Upper lobe of right lung (tissue), 1 donor: ENCODE measurements around the gene TNPO3. TPM values are rescaled to one million over a fixed set of nuclear protein-coding genes. Genes with fewer than 3 reads are reported as not detected.
A peak's percentile ranks its signal among the peaks of the same experiment; 100 is the strongest.

Experiments
- ATAC-seq: fragments of 200-7000 bp; cut with Tn5 transposase; one replicate; pipeline ENCODE4 v1.9.1; 2020; ENCODE audit warnings: mild to moderate bottlenecking, moderate library complexity
- DNase-seq: peaks from one replicate; pipeline ENCODE4 v3.0.0-alpha.2; 2020
- H3K27ac ChIP-seq: fragments of 200-600 bp; one replicate; pipeline ENCODE4 v1.8.0; 2022
- H3K27me3 ChIP-seq: fragments of 200-600 bp; one replicate; pipeline ENCODE4 v1.8.0; 2022; ENCODE audit warnings: mild to moderate bottlenecking
- H3K36me3 ChIP-seq: fragments of 200-600 bp; one replicate; pipeline ENCODE4 v1.8.0; 2022
- H3K4me1 ChIP-seq: fragments of 200-600 bp; one replicate; pipeline ENCODE4 v1.8.0; 2022
- H3K4me3 ChIP-seq: fragments of 200-600 bp; one replicate; pipeline ENCODE4 v1.8.0; 2022; ENCODE audit warnings: mild to moderate bottlenecking
- H3K9me3 ChIP-seq: fragments of 200-600 bp; one replicate; pipeline ENCODE4 v1.8.0; 2022
- CTCF ChIP-seq: fragments of 200-600 bp; IDR thresholded peaks from one replicate; pipeline ENCODE4 v1.8.0; 2022; ENCODE audit warnings: antibody characterized with exemption
- intact Hi-C: fragments of 100-400 bp; cut with DNase I; formaldehyde crosslinking; loops from one replicate; pipeline ENCODE4 v1.11.0; 2022
- total RNA-seq: library from RNA; stranded (reverse); fragmentation: NEBNext Ultra II Directional; extraction: Animal tissue kit (Norgen Biotek cat#: 25700); gene quantifications from one replicate; pipeline ENCODE4 v1.2.1, GENCODE V29; 2021
- donor health status: DM: no; HTN: yes; CAD: no; lungs with severe emphysema.

TNPO3 gene
- total RNA-seq, 1 donor from 2014 or later: 31.1 TPM

GRCh38 chr7:129012641-129013040 lies 42.3 kb downstream of the TNPO3 start:
- no peak overlapping the region for H3K4me3 ChIP-seq
- H3K27me3 ChIP-seq: no peaks in the 10 kb centered on the region
- H3K27ac ChIP-seq: no peak overlapping the region
- H3K9me3 ChIP-seq: no peaks in the 10 kb centered on the region
- no peak for DNase-seq
- intact Hi-C loops: no loop called here
- H3K4me1 ChIP-seq: peaks cover 5% of the 10 kb centered on the region
- no peak for TF ChIP-seq CTCF
- ATAC-seq: no peak
- H3K36me3 ChIP-seq: peaks cover 51% of the 10 kb centered on the region

- intact Hi-C loops: no loop called here
- Histone ChIP-seq H3K36me3 (peaks cover 36% of the 10 kb centered on the region), H3K4me3 (no peak overlapping the region), H3K9me3 (no peaks in the 10 kb centered on the region), H3K27ac (no peak overlapping the region), H3K27me3 (no peaks in the 10 kb centered on the region), H3K4me1 (peaks cover 5% of the 10 kb centered on the region)
- peak; percentile 84 for ATAC-seq
- peak; percentile 79 for DNase-seq
- no peak for TF ChIP-seq CTCF
Observed at GRCh38 chr7:129010075-129010474, 44.8 kb downstream of the TNPO3 start.

GRCh38 chr7:129009437-129009836 lies 45.5 kb downstream of the TNPO3 start:
- Histone ChIP-seq H3K27ac (no peak overlapping the region), H3K4me1 (peaks cover 5% of the 10 kb centered on the region), H3K27me3 (no peaks in the 10 kb centered on the region), H3K9me3 (no peaks in the 10 kb centered on the region), H3K36me3 (peaks cover 35% of the 10 kb centered on the region), H3K4me3 (no peak overlapping the region)
- no peak for ATAC-seq
- no peak for DNase-seq
- no peak for TF ChIP-seq CTCF
- intact Hi-C loops: no loop called here

GRCh38 chr7:129008645-129009414 lies 46.1 kb downstream of the TNPO3 start:
- no peak for TF ChIP-seq CTCF
- DNase-seq (no peak), ATAC-seq (no peak)
- Histone ChIP-seq H3K4me3 (no peak overlapping the region), H3K4me1 (peaks cover 5% of the 10 kb centered on the region), H3K27ac (no peak overlapping the region), H3K9me3 (no peaks in the 10 kb centered on the region), H3K36me3 (peaks cover 35% of the 10 kb centered on the region), H3K27me3 (no peaks in the 10 kb centered on the region)
- intact Hi-C loops: no loop called here

- no peak for DNase-seq
- H3K36me3 ChIP-seq: peaks cover 34% of the 10 kb centered on the region
- no peak overlapping the region for H3K4me3 ChIP-seq
- TF ChIP-seq CTCF: no peak
- no peak overlapping the region for H3K27ac ChIP-seq
- ATAC-seq: no peak
- intact Hi-C loops: no loop called here
- H3K9me3 ChIP-seq: no peaks in the 10 kb centered on the region
- H3K27me3 ChIP-seq: no peaks in the 10 kb centered on the region
- H3K4me1 ChIP-seq: peaks cover 5% of the 10 kb centered on the region
Observed at GRCh38 chr7:129007572-129007971, 47.3 kb downstream of the TNPO3 start.
